A673 (cell line): ENCODE measurements around the gene ACSS1. TPM values are rescaled to one million over a fixed set of nuclear protein-coding genes. Genes with fewer than 3 reads are reported as not detected.
A peak's percentile ranks its signal among the peaks of the same experiment; 100 is the strongest.

Experiments used
- BruUV-seq: library from RNA; stranded (reverse); fragments of 400-500 nt; replicated peaks from 2 replicates; lab custom pipeline; 2021; lab: Mats Ljungman, UMichigan
- CTCF ChIA-PET: fragments of 300-600 bp; sonication (Branson Sonifier 250); formaldehyde crosslinking; loops from one replicate; lab custom pipeline; 2022; ENCODE audit warnings: antibody characterized with exemption; lab: Charles Lee
- POLR2A ChIA-PET: fragments of 300-600 bp; sonication (Branson Sonifier 250); formaldehyde crosslinking; loops from one replicate; lab custom pipeline; 2022; ENCODE audit warnings: antibody characterized with exemption; ENCODE audit not compliant: low non-redundant PET; lab: Charles Lee
- DNase-seq: peaks from one replicate; pipeline ENCODE4 v3.0.0-alpha.2; 2015; ENCODE audit warnings: low spot score
- H3K27ac ChIP-seq: fragments of 200-600 bp; sonication (generic); 2 replicates; pipeline ENCODE4 v1.5.1; 2016; ENCODE audit warnings: mixed run types, low read depth, mild to moderate bottlenecking, mixed read lengths, antibody characterized with exemption, low read length; ENCODE audit not compliant: poor library complexity, severe bottlenecking
- H3K27me3 ChIP-seq: fragments of 200-600 bp; sonication (generic); replicated peaks from 2 replicates; pipeline ENCODE4 v1.6.1; 2017; ENCODE audit warnings: mixed run types, low read depth, mild to moderate bottlenecking, mixed read lengths, antibody characterized with exemption, low read length; ENCODE audit not compliant: insufficient read depth, poor library complexity
- H3K36me3 ChIP-seq: fragments of 200-600 bp; sonication (generic); 2 replicates; pipeline ENCODE4 v1.6.1; 2016; ENCODE audit warnings: mixed run types, mild to moderate bottlenecking, mixed read lengths, antibody characterized with exemption, low read length; ENCODE audit not compliant: insufficient read depth, poor library complexity, severe bottlenecking
- H3K4me1 ChIP-seq: fragments of 200-600 bp; sonication (generic); 2 replicates; pipeline ENCODE4 v1.6.1; 2017; ENCODE audit warnings: mixed run types, mild to moderate bottlenecking, mixed read lengths, antibody characterized with exemption, low read length; ENCODE audit not compliant: insufficient read depth, poor library complexity, severe bottlenecking
- H3K4me3 ChIP-seq: fragments of 200-600 bp; sonication (generic); 2 replicates; pipeline ENCODE4 v1.5.1; 2016; ENCODE audit warnings: low read depth, mixed run types, mild to moderate bottlenecking, mixed read lengths, low read length; ENCODE audit not compliant: poor library complexity, severe bottlenecking
- H3K9me3 ChIP-seq: fragments of 200-600 bp; sonication (generic); 2 replicates; pipeline ENCODE4 v1.6.1; 2016; ENCODE audit warnings: mixed run types, low read depth, mild to moderate bottlenecking, mixed read lengths, antibody characterized with exemption, low read length; ENCODE audit not compliant: poor library complexity, severe bottlenecking
- EZH2 ChIP-seq: fragments of 200-600 bp; sonication (generic); IDR thresholded peaks from 2 replicates; pipeline ENCODE4 v1.6.1; 2017; ENCODE audit warnings: borderline replicate concordance, low read depth, mild to moderate bottlenecking, mixed read lengths, antibody characterized with exemption, low read length; ENCODE audit not compliant: poor library complexity, severe bottlenecking
- intact Hi-C: fragments of 100-400 bp; cut with micrococcal nuclease; formaldehyde crosslinking; loops from one replicate; pipeline ENCODE4 v1.10.0; 2022; ENCODE audit not compliant: unreplicated experiment
- total RNA-seq: library from RNA; stranded (reverse); gene quantifications from 2 replicates; pipeline ENCODE4 v1.2.3, GENCODE V29; 2021
- TF ChIP-seq, protein P1 (sequence below): fragments of 300-800, 200-600 bp; sonication (generic); conservative IDR thresholded peaks from 2 replicates; pipeline ENCODE4 v1.5.1; 2017; ENCODE audit warnings: low read depth, mild to moderate bottlenecking, antibody characterized with exemption, low read length, moderate library complexity, mixed read lengths

The ACSS1 gene
- total RNA-seq, 1 experiment from 2014 or later = 3.9 TPM

DNA sequence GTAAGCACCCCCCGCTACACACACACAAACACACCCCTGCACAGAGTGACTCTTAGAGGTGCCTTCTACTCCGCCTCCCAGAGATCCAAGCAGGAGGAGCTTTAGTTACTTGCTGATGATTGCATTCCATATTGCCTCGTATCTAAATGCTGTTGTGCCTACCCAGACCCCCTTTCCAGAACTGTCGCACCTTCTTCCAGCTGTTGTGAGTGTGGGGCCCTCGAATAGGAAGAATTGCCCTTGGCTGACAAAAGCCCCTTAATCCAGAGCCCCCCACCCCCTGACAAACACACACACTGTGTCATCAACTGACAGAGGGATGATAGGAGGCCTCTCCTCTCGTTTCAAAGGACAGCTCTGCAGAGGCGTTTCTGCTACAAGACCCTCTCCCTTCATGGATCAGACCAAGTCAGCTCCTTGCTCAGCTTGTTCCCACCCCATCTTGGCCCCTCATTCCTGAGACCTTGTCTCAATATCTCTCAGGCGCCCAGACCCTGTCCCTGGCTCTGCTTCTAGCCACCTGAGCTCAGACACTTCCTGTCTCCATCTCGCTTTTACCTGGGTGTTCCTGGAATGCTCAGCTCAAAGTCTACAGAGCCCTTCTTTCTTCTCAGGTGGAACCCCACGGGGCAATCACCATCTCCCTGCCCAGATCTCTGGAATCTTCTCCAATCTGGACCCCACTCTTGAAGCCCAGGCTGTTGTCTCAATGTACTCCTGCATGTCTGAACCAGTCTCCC is 28.0 kb upstream of the ACSS1 start:
- intact Hi-C loops = loop anchor here (5.0 to 10.0 kb wide), 2 partner anchors 36 to 69 kb away; no protein-coding TSS in a partner anchor
- Histone ChIP-seq H3K9me3 (no peaks in the 10 kb centered on the region), H3K36me3 (no peaks in the 10 kb centered on the region), H3K27me3 (peaks cover 95% of the 10 kb centered on the region), H3K4me3 (no peak overlapping the region), H3K27ac (no peak overlapping the region), H3K4me1 (no peaks in the 10 kb centered on the region)
- CTCF ChIA-PET = no interaction called here
- DNase-seq = no peak
- TF ChIP-seq, protein P1, sequence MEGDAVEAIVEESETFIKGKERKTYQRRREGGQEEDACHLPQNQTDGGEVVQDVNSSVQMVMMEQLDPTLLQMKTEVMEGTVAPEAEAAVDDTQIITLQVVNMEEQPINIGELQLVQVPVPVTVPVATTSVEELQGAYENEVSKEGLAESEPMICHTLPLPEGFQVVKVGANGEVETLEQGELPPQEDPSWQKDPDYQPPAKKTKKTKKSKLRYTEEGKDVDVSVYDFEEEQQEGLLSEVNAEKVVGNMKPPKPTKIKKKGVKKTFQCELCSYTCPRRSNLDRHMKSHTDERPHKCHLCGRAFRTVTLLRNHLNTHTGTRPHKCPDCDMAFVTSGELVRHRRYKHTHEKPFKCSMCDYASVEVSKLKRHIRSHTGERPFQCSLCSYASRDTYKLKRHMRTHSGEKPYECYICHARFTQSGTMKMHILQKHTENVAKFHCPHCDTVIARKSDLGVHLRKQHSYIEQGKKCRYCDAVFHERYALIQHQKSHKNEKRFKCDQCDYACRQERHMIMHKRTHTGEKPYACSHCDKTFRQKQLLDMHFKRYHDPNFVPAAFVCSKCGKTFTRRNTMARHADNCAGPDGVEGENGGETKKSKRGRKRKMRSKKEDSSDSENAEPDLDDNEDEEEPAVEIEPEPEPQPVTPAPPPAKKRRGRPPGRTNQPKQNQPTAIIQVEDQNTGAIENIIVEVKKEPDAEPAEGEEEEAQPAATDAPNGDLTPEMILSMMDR = no peak
- no peak for TF ChIP-seq EZH2
- BruUV-seq = no TSS peak
- POLR2A ChIA-PET = no interaction called here

DNA sequence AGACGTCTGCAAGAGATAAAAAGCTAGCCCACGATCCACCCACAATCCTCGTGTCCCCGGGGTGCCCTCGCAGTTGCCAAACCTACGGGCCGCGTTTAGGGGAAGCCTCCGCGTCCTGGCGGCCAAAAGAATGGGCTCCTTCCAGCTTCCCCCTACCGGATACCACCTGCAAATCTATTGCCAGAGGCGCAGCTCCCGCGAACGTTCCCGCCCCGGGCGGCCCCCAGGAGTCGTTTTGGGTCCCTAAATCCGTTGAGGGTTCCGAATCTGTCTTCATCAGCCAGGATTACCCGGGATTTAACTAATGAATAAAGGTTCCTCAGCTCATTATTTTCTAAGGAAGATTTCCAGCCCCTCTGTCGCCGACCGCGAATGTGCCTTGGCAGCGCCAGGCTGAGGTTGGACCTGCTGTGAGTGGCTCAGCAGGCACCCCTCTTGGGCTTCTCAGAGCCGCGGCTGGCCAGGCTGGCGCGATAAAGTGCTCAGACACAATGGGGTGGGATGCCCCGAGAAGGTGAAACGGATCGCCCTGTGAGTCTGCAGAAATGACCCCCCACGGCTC is 26.8 kb upstream of the ACSS1 start:
- Histone ChIP-seq H3K27ac (no peak overlapping the region), H3K36me3 (no peaks in the 10 kb centered on the region), H3K4me3 (no peak overlapping the region), H3K9me3 (no peaks in the 10 kb centered on the region), H3K4me1 (no peaks in the 10 kb centered on the region), H3K27me3 (peaks cover 98% of the 10 kb centered on the region)
- BruUV-seq = no TSS peak
- CTCF ChIA-PET = no interaction called here
- POLR2A ChIA-PET = no interaction called here
- intact Hi-C loops = loop anchor here (5.0 to 10.0 kb wide), 3 partner anchors 38 to 313 kb away; no protein-coding TSS in a partner anchor
- DNase-seq = no peak
- TF ChIP-seq EZH2 = peak; percentile 61
- TF ChIP-seq, protein P1 = no peak

- peaks cover 99% of the 10 kb centered on the region for H3K27me3 ChIP-seq
- H3K9me3 ChIP-seq = no peaks in the 10 kb centered on the region
- TF ChIP-seq, protein P1 = peak; percentile 53
- peak; percentile 4 for TF ChIP-seq EZH2
- H3K27ac ChIP-seq = no peak overlapping the region
- H3K4me1 ChIP-seq = no peaks in the 10 kb centered on the region
- H3K4me3 ChIP-seq = no peak overlapping the region
- DNase-seq = no peak
- POLR2A ChIA-PET = no interaction called here
- no TSS peak for BruUV-seq
- no peaks in the 10 kb centered on the region for H3K36me3 ChIP-seq
- intact Hi-C loops = loop anchor here (5.0 to 10.0 kb wide), 2 partner anchors 71 to 313 kb away; no protein-coding TSS in a partner anchor
- CTCF ChIA-PET = no interaction called here
Observed at GRCh38 chr20:25083773-25084625, 26.1 kb upstream of the ACSS1 start.
